Ovary (tissue), 9 donors: ENCODE measurements around the gene ACER3. TPM values are rescaled to one million over a fixed set of nuclear protein-coding genes. Genes with fewer than 3 reads are reported as not detected.

ENCODE experiments used
- DNase-seq, 5 donors: peaks; one replicate each; pipeline ENCODE4 v3.0.0-alpha.2; 2019 to 2020
- H3K27ac ChIP-seq, 2 donors: fragments of 200-600 bp; one replicate each; pipeline versions ENCODE4 v1.5.1 to v1.8.0; 2019 to 2022
- H3K27me3 ChIP-seq: fragments of 200-600 bp; one replicate; pipeline ENCODE4 v1.8.0; 2022
- H3K36me3 ChIP-seq: fragments of 200-600 bp; sonication (generic); one replicate; pipeline ENCODE4 v1.5.1; 2019
- H3K4me1 ChIP-seq: one replicate; pipeline ENCODE4 v1.8.1; 2013; ENCODE audit warnings: mild to moderate bottlenecking, moderate library complexity; ENCODE audit not compliant: insufficient read depth
- H3K4me3 ChIP-seq: fragments of 200-600 bp; sonication (generic); one replicate; pipeline ENCODE4 v1.5.1; 2017
- H3K9me3 ChIP-seq, 2 donors: fragments of 200-600 bp in 1 of 2; sonication (generic) in 1 of 2; one replicate each; pipeline versions ENCODE4 v1.5.1 to v1.8.1; 2013 to 2019; ENCODE audit warnings: mild to moderate bottlenecking in 1 of 2, moderate library complexity in 1 of 2
- CTCF ChIP-seq, 3 donors: fragments of 450-650 bp in 2 of 3; fragments of 200-600 bp in 1 of 3; IDR thresholded peaks; one replicate each; pipeline versions ENCODE4 v1.5.1 to v1.8.0; 2016 to 2022; ENCODE audit warnings: antibody characterized with exemption in 3 of 3, mild to moderate bottlenecking in 1 of 3
- EP300 ChIP-seq: sonication (generic); formaldehyde crosslinking; IDR thresholded peaks from one replicate; pipeline ENCODE4 v1.6.1; 2017; ENCODE audit warnings: antibody characterized with exemption
- POLR2A ChIP-seq: fragments of 450-650 bp; IDR thresholded peaks from one replicate; pipeline ENCODE4 v1.6.1; 2017; ENCODE audit warnings: antibody characterized with exemption, mild to moderate bottlenecking, moderate library complexity
- WGBS, 3 donors: extraction: QIAGEN DNeasy Blood & Tissue Kit in 1 of 3; methylation state at CpG; one replicate each; pipeline versions ENCODE4 v1.1.5 to v1.1.7; 2013 to 2017; 5-methylcytosine and 5-hydroxymethylcytosine counted together
- intact Hi-C, 4 donors: fragments of 100-400 bp; cut with DNase I; formaldehyde crosslinking; loops; one replicate each; pipeline versions ENCODE4 v1.11.0 to v1.15.1; 2022 to 2023
- polyA plus RNA-seq, 2 donors: library from polyadenylated mRNA; stranded (reverse); fragments of 200-250 nt in 1 of 2; fragments of 350-450 nt in 1 of 2; fragmentation: Illumina TruSeq in 1 of 2; extraction: RNeasy Lipid Tissue Mini Kit (QIAGEN cat#74804) in 1 of 2; gene quantifications; one replicate each; pipeline ENCODE4 v1.2.3, GENCODE V29; 2013 to 2014
- total RNA-seq, 7 donors: library from RNA; depleted of rRNA in 2 of 7; stranded (reverse); fragments of >200 nt in 2 of 7; fragmentation: NEBNext Ultra II Directional in 3 of 7; extraction: Animal tissue kit (Norgen Biotek cat#: 25700) in 3 of 7; gene quantifications; one replicate each; pipeline versions ENCODE4 v1.1.0 to v1.2.4, GENCODE V29; 2016 to 2023
- donor health status: DM: no; HTN: no; CAD: no; lungs with moderate emphysema.
- donor health status: DM: no; HTN: no; CAD: no.
- donor health status: Bipolar disorder and iron deficiency.
- donor health status: DM: yes; HTN: yes; CAD: no.
- donor health status: DM: no; HTN: no; CAD: no.
- donor health status: DM: yes; HTN: yes; CAD: no.

Gene ACER3
- total and polyA plus RNA-seq, 9 donors = 2.4 to 20.7 (median 8.4) TPM

- Histone ChIP-seq H3K27ac (no peak overlapping the region), H3K36me3 (no peaks in the 10 kb centered on the region), H3K27me3 (no peaks in the 10 kb centered on the region), H3K4me1 (peaks cover 4% of the 10 kb centered on the region), H3K9me3 (no peaks in the 10 kb centered on the region), H3K4me3 (no peak overlapping the region)
- DNase-seq = no peak
- 81 to 88% (median 84%) methylated on average over 6 of the region's 6 CpGs for WGBS, 3 donors
- TF ChIP-seq CTCF (IDR thresholded peaks at IDR 0.05) = no peak
- intact Hi-C loops = loop anchor here (2.0 to 10.0 kb wide), 6 partner anchors 40 to 314 kb away; no protein-coding TSS in a partner anchor
Measured at GRCh38 chr11:77049026-77049425, 188.3 kb downstream of the ACER3 start.

- Histone ChIP-seq H3K36me3 (no peaks in the 10 kb centered on the region), H3K4me3 (no peak overlapping the region), H3K27me3 (no peaks in the 10 kb centered on the region), H3K4me1 (no peaks in the 10 kb centered on the region), H3K9me3 (no peaks in the 10 kb centered on the region), H3K27ac (no peak overlapping the region)
- no peak for DNase-seq
- intact Hi-C loops = no loop called here
- WGBS, 3 donors = 78 to 91% (median 91%) methylated on average over 3 of the region's 3 CpGs
- TF ChIP-seq CTCF (IDR thresholded peaks at IDR 0.05) (no peak), POLR2A (no peak), EP300 (no peak)
Measured at GRCh38 chr11:77051511-77051910, 190.8 kb downstream of the ACER3 start.

- no peaks in the 10 kb centered on the region for H3K27me3 ChIP-seq
- TF ChIP-seq POLR2A (no peak), CTCF (IDR thresholded peaks at IDR 0.05) (no peak), EP300 (no peak)
- intact Hi-C loops = no loop called here
- no peaks in the 10 kb centered on the region for H3K9me3 ChIP-seq
- WGBS, 3 donors = 50 to 64% (median 58%) methylated on average over 7 of the region's 7 CpGs
- no peaks in the 10 kb centered on the region for H3K36me3 ChIP-seq
- H3K27ac ChIP-seq = no peak overlapping the region
- no peak overlapping the region for H3K4me3 ChIP-seq
- no peaks in the 10 kb centered on the region for H3K4me1 ChIP-seq
- no peak for DNase-seq
Measured at GRCh38 chr11:77052518-77052917, 191.8 kb downstream of the ACER3 start.

- intact Hi-C loops = no loop called here
- Histone ChIP-seq H3K4me3 (no peak overlapping the region), H3K36me3 (no peaks in the 10 kb centered on the region), H3K4me1 (no peaks in the 10 kb centered on the region), H3K9me3 (no peaks in the 10 kb centered on the region), H3K27me3 (no peaks in the 10 kb centered on the region), H3K27ac (no peak overlapping the region)
- WGBS, 3 donors = 72 to 77% (median 73%) methylated on average over 14 of the region's 14 CpGs
- DNase-seq = no peak
- no peak for TF ChIP-seq POLR2A
- no peak for TF ChIP-seq EP300
- TF ChIP-seq CTCF (IDR thresholded peaks at IDR 0.05) = no peak
Measured at GRCh38 chr11:77053217-77054015, 192.7 kb downstream of the ACER3 start.
